Heart left ventricle (tissue), 16 donors: ENCODE measurements around the gene NELFCD. TPM values are rescaled to one million over a fixed set of nuclear protein-coding genes. Genes with fewer than 3 reads are reported as not detected.

ENCODE experiments used
- ATAC-seq, 4 donors: fragments of 200-7000 bp; cut with Tn5 transposase; one replicate each; pipeline ENCODE4 v1.9.1; 2020 to 2022; ENCODE audit warnings: moderate library complexity in 4 of 4, mild to moderate bottlenecking in 3 of 4, moderate number of reproducible peaks in 1 of 4
- DNase-seq, 5 donors: peaks; one replicate each; pipeline ENCODE4 v3.0.0-alpha.2; 2020
- H3K27ac ChIP-seq, 12 donors: fragments of 200-600 bp; sonication (generic) in 4 of 12; one replicate each; pipeline versions ENCODE4 v1.5.0 to v1.8.0; 2016 to 2022; ENCODE audit warnings: mild to moderate bottlenecking in 2 of 12
- H3K27me3 ChIP-seq, 9 donors: fragments of 200-600 bp; sonication (generic) in 2 of 9; one replicate each; pipeline versions ENCODE4 v1.5.1 to v1.8.0; 2016 to 2022; ENCODE audit warnings: mild to moderate bottlenecking in 3 of 9
- H3K36me3 ChIP-seq, 9 donors: fragments of 200-600 bp; sonication (generic) in 2 of 9; one replicate each; pipeline versions ENCODE4 v1.5.0 to v1.8.0; 2018 to 2022; ENCODE audit warnings: mild to moderate bottlenecking in 2 of 9
- H3K4me1 ChIP-seq, 12 donors: fragments of 200-600 bp; sonication (generic) in 4 of 12; one replicate each; pipeline versions ENCODE4 v1.5.0 to v1.8.0; 2016 to 2022; ENCODE audit warnings: mild to moderate bottlenecking in 3 of 12
- H3K4me3 ChIP-seq, 12 donors: fragments of 200-600 bp; sonication (generic) in 4 of 12; one replicate each; pipeline versions ENCODE4 v1.5.0 to v1.8.0; 2017 to 2022; ENCODE audit warnings: mild to moderate bottlenecking in 9 of 12, moderate library complexity in 4 of 12
- H3K9me3 ChIP-seq, 12 donors: fragments of 200-600 bp; sonication (generic) in 4 of 12; one replicate each; pipeline versions ENCODE4 v1.5.0 to v1.8.0; 2016 to 2022; ENCODE audit warnings: mild to moderate bottlenecking in 1 of 12
- POLR2A ChIP-seq, 2 donors: fragments of 450-650 bp; IDR thresholded peaks; one replicate each; pipeline ENCODE4 v1.6.1; 2017; ENCODE audit warnings: antibody characterized with exemption in 2 of 2, mild to moderate bottlenecking in 2 of 2, moderate library complexity in 2 of 2
- WGBS, 4 donors: extraction: QIAGEN DNeasy Blood & Tissue Kit in 2 of 4; methylation state at CpG; one replicate each; pipeline versions ENCODE4 v1.1.5 to v1.1.7; 2013 to 2018; 5-methylcytosine and 5-hydroxymethylcytosine counted together
- intact Hi-C, 10 donors: fragments of 100-400 bp; cut with DNase I; formaldehyde crosslinking; loops; one replicate each; pipeline versions ENCODE4 v1.11.1 to v1.14.2; 2022
- polyA plus RNA-seq, 2 donors: library from polyadenylated mRNA; stranded (reverse); fragments of 200-250 nt; gene quantifications; one replicate each; pipeline ENCODE4 v1.2.3, GENCODE V29; 2013
- total RNA-seq, 9 donors: library from RNA; depleted of rRNA in 2 of 9; stranded (reverse); fragments of >200 nt in 2 of 9; fragmentation: NEBNext Ultra II Directional in 3 of 9; extraction: Animal tissue kit (Norgen Biotek cat#: 25700) in 3 of 9; gene quantifications; one replicate each; pipeline versions ENCODE4 v1.1.0 to v1.2.4, GENCODE V29; 2016 to 2023
- TF ChIP-seq, protein P1 (sequence below), 12 donors: fragments of 200-600 bp; sonication (generic) in 4 of 12; IDR thresholded peaks; one replicate each; pipeline versions ENCODE4 v1.5.0 to v1.8.0; 2018 to 2022; ENCODE audit warnings: antibody characterized with exemption in 12 of 12, mild to moderate bottlenecking in 5 of 12
- donor health status: ischemic (EF 13 %, LVEDD 7.1; RV severe dilation, severe dysfunction).
- donor health status: healthy with polysubstance abuse.
- donor health status: DM: no; HTN: yes; CAD: no.
- donor health status: DM: no; HTN: no; CAD: no.
- donor health status: ischemic (EF 25% LVEDD 6.9; RV normal size, moderate dysfunction).
- donor health status: ischemic (EF 25% LVEDD 5.7; RV mildly dilated, moderate dysfunction).
- donor health status: healthy.
- donor health status: DM: yes; HTN: yes; CAD: no.
- donor health status: ischemic (EF 35%, LVEDD 5.7; RV mildly dilated, moderate dysfunction).
- donor health status: nonischemic (EF 11% LVEDD 7.7; RV severe dilation, severe dysfunction).
- donor health status: DM: yes; HTN: yes; CAD: no.
- donor health status: PGD.
- donor health status: ischemic (EF 29% LVEDD 5.4; RV normal size, mild dysfunction).
- donor health status: nonischemic (EF 23%, LVEDD 6.1; RV moderate dilation, normal function).

NELFCD gene
- total and polyA plus RNA-seq, 11 donors, result 21.7 to 43.8 (median 26.5) TPM

GRCh38 chr20:59004493-59004762, 23.4 kb downstream of the NELFCD start:
- peak overlapping the region in 8 of 12 donors; percentile 72 to 97 (median 90) for H3K4me3 ChIP-seq
- ATAC-seq (no peak), DNase-seq (peak; percentile 50 to 83 (median 60))
- intact Hi-C loops, result no loop called here
- TF ChIP-seq, protein P1, sequence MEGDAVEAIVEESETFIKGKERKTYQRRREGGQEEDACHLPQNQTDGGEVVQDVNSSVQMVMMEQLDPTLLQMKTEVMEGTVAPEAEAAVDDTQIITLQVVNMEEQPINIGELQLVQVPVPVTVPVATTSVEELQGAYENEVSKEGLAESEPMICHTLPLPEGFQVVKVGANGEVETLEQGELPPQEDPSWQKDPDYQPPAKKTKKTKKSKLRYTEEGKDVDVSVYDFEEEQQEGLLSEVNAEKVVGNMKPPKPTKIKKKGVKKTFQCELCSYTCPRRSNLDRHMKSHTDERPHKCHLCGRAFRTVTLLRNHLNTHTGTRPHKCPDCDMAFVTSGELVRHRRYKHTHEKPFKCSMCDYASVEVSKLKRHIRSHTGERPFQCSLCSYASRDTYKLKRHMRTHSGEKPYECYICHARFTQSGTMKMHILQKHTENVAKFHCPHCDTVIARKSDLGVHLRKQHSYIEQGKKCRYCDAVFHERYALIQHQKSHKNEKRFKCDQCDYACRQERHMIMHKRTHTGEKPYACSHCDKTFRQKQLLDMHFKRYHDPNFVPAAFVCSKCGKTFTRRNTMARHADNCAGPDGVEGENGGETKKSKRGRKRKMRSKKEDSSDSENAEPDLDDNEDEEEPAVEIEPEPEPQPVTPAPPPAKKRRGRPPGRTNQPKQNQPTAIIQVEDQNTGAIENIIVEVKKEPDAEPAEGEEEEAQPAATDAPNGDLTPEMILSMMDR (IDR thresholded peaks at IDR 0.05), result no peak
- TF ChIP-seq POLR2A (IDR thresholded peaks at IDR 0.05), result no peak
- H3K27me3 ChIP-seq, result no peaks in the 10 kb centered on the region
- H3K4me1 ChIP-seq, result peaks cover 11 to 63% (median 36%) of the 10 kb centered on the region in 12 donors
- H3K9me3 ChIP-seq, result no peaks in the 10 kb centered on the region
- H3K27ac ChIP-seq, result peak overlapping the region in 7 of 12 donors; percentile 49 to 96 (median 87)
- 53 to 64% (median 59%) methylated on average over 4 of the region's 4 CpGs for WGBS, 4 donors
- peaks cover 0 to 51% (median 32%) of the 10 kb centered on the region in 9 donors for H3K36me3 ChIP-seq

DNA sequence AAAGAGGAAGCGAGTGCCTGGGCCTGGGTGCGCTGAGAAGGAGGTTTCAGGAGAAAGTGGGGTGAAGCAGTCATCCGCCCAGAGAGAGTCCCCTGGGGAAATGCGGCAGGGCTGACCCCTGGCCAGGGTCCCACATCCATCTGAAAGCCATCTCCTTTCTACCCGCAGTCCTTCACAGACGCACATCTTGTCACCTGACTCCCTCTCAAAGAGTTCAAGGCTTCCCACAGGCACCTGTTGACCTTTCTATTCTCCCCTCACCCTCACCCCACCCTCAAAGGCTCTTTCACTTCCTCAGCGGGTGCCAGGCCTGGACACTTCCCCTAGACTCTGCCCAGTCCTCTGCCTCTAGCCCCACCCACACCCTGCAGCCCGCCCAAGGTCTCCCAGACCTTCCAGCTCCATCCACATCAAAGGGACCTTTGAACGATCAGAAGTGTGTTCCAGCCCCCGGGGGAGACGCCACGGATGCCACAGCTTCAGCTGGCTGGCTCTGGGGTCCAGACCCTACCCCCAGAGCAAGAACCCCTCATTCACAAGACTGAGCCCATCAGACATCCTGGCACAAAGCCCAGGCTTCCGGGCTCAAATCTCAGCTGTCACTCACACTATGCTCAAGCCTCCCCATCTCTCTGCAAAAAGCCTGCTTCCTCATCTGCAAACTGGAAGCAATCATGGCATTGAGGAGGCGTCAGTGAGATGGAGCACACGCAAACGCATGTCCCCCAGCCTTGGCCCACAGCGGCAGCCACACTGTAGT, 23.9 kb downstream of the NELFCD start:
- DNase-seq, result peak; percentile 64 to 84 (median 72)

DNA sequence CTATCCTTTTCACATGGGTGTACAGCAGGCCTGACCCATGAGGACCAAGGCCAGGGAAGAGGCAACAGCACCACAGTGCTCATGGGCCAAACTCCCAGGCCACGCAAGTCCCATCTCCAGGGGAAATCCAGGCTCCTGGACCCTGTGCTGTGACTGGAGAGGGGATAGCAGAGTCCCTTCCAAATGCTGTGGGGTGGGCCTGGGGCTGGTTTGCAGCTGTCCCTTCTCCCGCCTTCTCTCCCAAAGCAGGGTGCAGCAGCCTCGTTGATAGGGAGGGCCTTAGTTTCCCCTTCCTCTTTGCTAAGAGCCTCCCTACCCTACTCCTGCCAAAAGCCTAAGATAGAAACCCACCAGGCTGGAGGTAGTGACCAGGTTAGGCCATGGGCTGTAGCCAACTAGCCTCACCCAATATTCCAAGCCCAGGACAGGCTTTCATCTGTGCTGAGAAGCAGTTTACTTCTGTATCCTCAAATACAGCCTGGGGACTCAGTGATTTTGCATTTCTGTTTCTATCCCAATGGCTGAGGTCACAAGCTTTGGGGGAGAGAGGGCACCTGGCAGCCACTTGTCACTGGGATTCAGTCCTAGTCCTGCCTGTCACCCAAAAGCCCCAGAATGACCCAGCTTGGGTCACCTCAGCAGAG, 24.6 kb downstream of the NELFCD start:
- TF ChIP-seq, protein P1 (IDR thresholded peaks at IDR 0.05), result no peak
- TF ChIP-seq POLR2A (IDR thresholded peaks at IDR 0.05), result no peak
- Histone ChIP-seq H3K4me3 (peak overlapping the region; percentile 72 to 97 (median 89)), H3K27me3 (no peaks in the 10 kb centered on the region), H3K4me1 (peaks cover 11 to 69% (median 43%) of the 10 kb centered on the region in 12 donors), H3K36me3 (peaks cover 0 to 39% (median 20%) of the 10 kb centered on the region in 9 donors), H3K27ac (peak overlapping the region in 11 of 12 donors; percentile 82 to 96 (median 87)), H3K9me3 (no peaks in the 10 kb centered on the region)
- WGBS, 4 donors, result 61 to 74% (median 69%) methylated on average over 3 of the region's 3 CpGs
- ATAC-seq, result no peak
- peak in 1 of 5 donors; percentile 25 for DNase-seq
- intact Hi-C loops, result no loop called here

More for the DNA sequence above, 23.9 kb downstream of the NELFCD start:
- peaks cover 11 to 63% (median 36%) of the 10 kb centered on the region in 12 donors for H3K4me1 ChIP-seq
- ATAC-seq, result peak; percentile 29 to 71 (median 56)
- peak overlapping the region in 10 of 12 donors; percentile 72 to 97 (median 89) for H3K4me3 ChIP-seq
- no peaks in the 10 kb centered on the region for H3K9me3 ChIP-seq
- 40 to 53% (median 44%) methylated on average over 15 to 17 of the region's 17 CpGs for WGBS, 4 donors
- intact Hi-C loops, result no loop called here
- TF ChIP-seq POLR2A (IDR thresholded peaks at IDR 0.05), result no peak
- TF ChIP-seq, protein P1 (IDR thresholded peaks at IDR 0.05), result no peak
- peak overlapping the region in 8 of 12 donors; percentile 82 to 96 (median 88) for H3K27ac ChIP-seq
- no peaks in the 10 kb centered on the region for H3K27me3 ChIP-seq
- peaks cover 0 to 46% (median 27%) of the 10 kb centered on the region in 9 donors for H3K36me3 ChIP-seq
